OCI-LY7 (cell line): ENCODE results near the gene SPACA7.

Experiments used
- EZH2phosphoT487 ChIP-seq: fragments of 200-600 bp; sonication (generic); IDR thresholded peaks from 2 replicates; pipeline ENCODE4 v1.6.1; 2018; ENCODE audit warnings: low read depth, borderline replicate concordance, mild to moderate bottlenecking, mixed run types, antibody characterized with exemption, low read length, moderate library complexity, mixed read lengths
- TF ChIP-seq, protein P1 (sequence below): fragments of 200-600 bp; sonication (generic); conservative IDR thresholded peaks from 2 replicates; pipeline ENCODE4 v1.5.1; 2014; ENCODE audit warnings: mild to moderate bottlenecking, antibody characterized with exemption, low read length, moderate library complexity, mixed read lengths

DNA sequence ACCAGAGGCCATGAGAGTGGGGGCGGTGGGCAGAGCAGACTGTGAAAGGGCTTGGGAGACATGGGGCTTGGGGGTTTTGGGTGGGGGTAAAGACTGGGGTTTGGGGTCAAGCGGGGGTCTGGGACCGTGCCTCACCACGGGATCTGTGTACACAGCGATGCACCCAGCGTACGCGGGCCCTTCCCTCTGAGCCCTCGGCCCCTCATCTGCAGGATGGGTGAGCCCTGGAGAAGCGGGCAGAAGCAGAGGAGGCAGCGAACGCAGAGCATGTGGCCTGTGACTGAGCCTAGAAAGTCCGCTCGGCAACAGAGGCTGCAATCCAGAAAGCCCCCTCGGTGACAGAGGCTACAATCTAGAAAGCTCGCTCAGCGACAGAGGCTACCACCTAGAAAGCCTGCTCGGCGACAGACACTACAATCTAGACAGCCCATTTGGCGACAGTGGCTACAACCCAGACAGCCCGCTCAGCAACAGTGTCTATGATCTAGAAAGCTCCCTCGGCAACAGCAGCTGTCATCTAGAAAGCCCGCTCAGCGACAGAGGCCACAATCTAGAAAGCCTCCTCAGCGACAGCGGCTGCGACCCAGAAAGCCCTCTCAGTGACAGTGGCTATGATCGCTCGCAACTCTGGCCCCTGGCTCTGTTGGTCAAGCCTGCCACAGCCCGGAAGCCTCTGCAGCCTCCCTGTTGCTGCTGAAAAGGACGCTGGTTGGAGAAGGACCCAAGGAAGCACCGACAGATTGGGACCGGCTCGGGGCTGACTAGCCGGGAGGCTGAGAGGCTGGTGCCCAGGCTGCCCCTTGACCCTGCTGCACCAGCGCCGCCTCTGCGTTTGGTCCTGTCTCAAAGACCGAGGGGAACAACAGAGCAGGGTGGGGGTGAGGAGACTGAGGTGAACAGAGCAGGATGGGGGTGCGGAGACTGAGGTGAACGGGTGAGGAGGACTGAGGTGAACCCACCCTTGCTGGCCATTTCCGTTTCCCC is 68.6 kb downstream of the SPACA7 start:
- TF ChIP-seq, protein P1, sequence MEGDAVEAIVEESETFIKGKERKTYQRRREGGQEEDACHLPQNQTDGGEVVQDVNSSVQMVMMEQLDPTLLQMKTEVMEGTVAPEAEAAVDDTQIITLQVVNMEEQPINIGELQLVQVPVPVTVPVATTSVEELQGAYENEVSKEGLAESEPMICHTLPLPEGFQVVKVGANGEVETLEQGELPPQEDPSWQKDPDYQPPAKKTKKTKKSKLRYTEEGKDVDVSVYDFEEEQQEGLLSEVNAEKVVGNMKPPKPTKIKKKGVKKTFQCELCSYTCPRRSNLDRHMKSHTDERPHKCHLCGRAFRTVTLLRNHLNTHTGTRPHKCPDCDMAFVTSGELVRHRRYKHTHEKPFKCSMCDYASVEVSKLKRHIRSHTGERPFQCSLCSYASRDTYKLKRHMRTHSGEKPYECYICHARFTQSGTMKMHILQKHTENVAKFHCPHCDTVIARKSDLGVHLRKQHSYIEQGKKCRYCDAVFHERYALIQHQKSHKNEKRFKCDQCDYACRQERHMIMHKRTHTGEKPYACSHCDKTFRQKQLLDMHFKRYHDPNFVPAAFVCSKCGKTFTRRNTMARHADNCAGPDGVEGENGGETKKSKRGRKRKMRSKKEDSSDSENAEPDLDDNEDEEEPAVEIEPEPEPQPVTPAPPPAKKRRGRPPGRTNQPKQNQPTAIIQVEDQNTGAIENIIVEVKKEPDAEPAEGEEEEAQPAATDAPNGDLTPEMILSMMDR, result no peak
- TF ChIP-seq EZH2phosphoT487, result no peak
